Measurements from ENCODE around the gene KY. TPM values are rescaled to one million over a fixed set of nuclear protein-coding genes. Genes with fewer than 3 reads are reported as not detected.

Gene KY
- total and polyA plus RNA-seq, 2 of the 8 experiments (the other 6 are each of a cell fraction or from before 2014, with no cell fraction given): not detected

- DNase-seq (ENCODE audit: low read depth in 1 of 2, low spot score in 2 of 2) (no peak), FAIRE-seq (no peak)
- no peak overlapping the region for H3K14ac ChIP-seq (ENCODE audit: insufficient read length)
- no peaks in the 10 kb centered on the region for H4K20me1 ChIP-seq (replicated peaks in 1 of 2; ENCODE audit: control insufficient read depth in 1 of 2, insufficient read depth in 2 of 2, low read length in 2 of 2)
- H3K79me1 ChIP-seq (ENCODE audit: low read depth, low read length): no peaks in the 10 kb centered on the region
- ChIA-PET CTCF (ENCODE audit: partially characterized antibody) (interaction anchor here (0.8 to 5.8 kb wide), 5 partner anchors 12 to 95 kb away, joined by 3 to 29 read pairs (median 7); no protein-coding TSS in a partner anchor), POLR2A (ENCODE audit: partially characterized antibody) (no interaction called here)
- no peak overlapping the region for H2AK5ac ChIP-seq (ENCODE audit: low read depth, low read length)
- no peak overlapping the region for H3K4ac ChIP-seq (replicated peaks; ENCODE audit: insufficient read length, low read depth, low read length)
- no peak overlapping the region for H4K91ac ChIP-seq (replicated peaks; ENCODE audit: insufficient read length, low read length)
- H3K27me3 ChIP-seq (replicated peaks in 1 of 4; ENCODE audit: control insufficient read depth in 3 of 4, extremely low read depth in 1 of 4, insufficient read depth in 3 of 4, low read length in 3 of 4): peaks cover 4 to 17% (median 14%) of the 10 kb centered on the region in 4 experiments; a peak in 4 of 7 replicates
- H2BK15ac ChIP-seq (ENCODE audit: low read length): no peak overlapping the region
- no peak overlapping the region for H2BK20ac ChIP-seq (ENCODE audit: low read length)
- no peak overlapping the region for H3K23ac ChIP-seq (ENCODE audit: insufficient read length)
- H2BK5ac ChIP-seq (ENCODE audit: low read depth, low read length): no peak overlapping the region
- no peaks in the 10 kb centered on the region for H3K9me3 ChIP-seq (ENCODE audit: insufficient read depth in 2 of 2, low read depth in 1 of 2, low read length in 1 of 2)
- no peaks in the 10 kb centered on the region for H3K36me3 ChIP-seq (ENCODE audit: control insufficient read depth in 2 of 4, insufficient read depth in 4 of 4, low read length in 3 of 4)
- no peak overlapping the region for H2BK120ac ChIP-seq (replicated peaks; ENCODE audit: low read depth, low read length)
- no peak overlapping the region for H3K4me2 ChIP-seq (ENCODE audit: insufficient read depth in 1 of 2, low read depth in 2 of 2, low read length in 2 of 2)
- H3K56ac ChIP-seq (replicated peaks; ENCODE audit: insufficient read length, low read depth, low read length): no peak overlapping the region
- no peak overlapping the region for H4K5ac ChIP-seq (ENCODE audit: insufficient read length, low read depth, low read length)
- H3K4me3 ChIP-seq (ENCODE audit: extremely low read depth in 1 of 4, insufficient read depth in 2 of 4, low read depth in 3 of 4, low read length in 4 of 4): no peak overlapping the region
- no peak overlapping the region for H2BK12ac ChIP-seq (ENCODE audit: low read depth, low read length)
- 89% methylated on average over 4 of the region's 5 CpGs; no CpG with 5 or more reads in 1 of the 2 experiments for WGBS, 2 experiments (ENCODE audit: extremely low coverage in 1 of 2, insufficient coverage in 1 of 2, insufficient read length in 1 of 2, insufficient replicate concordance in 2 of 2, low coverage in 1 of 2, low lambda C conversion rate in 2 of 2, missing lambda C conversion rate in 1 of 2)
- TF ChIP-seq RXRA (IDR thresholded peaks at IDR 0.05; ENCODE audit: insufficient read depth, low read depth, low read length): no peak
- TF ChIP-seq POLR2AphosphoS5 (IDR thresholded peaks at IDR 0.05; ENCODE audit: low read depth, low read length): no peak
- TF ChIP-seq ATF3 (IDR thresholded peaks at IDR 0.05; ENCODE audit: insufficient read depth, low read depth, low read length): no peak
- TF ChIP-seq TAF7 (optimal IDR thresholded peaks at IDR 0.05; ENCODE audit: borderline replicate concordance, low read depth, low read length): no peak
- TF ChIP-seq SRF (IDR thresholded peaks at IDR 0.05; ENCODE audit: low read depth, low read length): no peak
- TF ChIP-seq MAFK (IDR thresholded peaks at IDR 0.05; ENCODE audit: low read depth, low read length): no peak
- TF ChIP-seq SP1 (IDR thresholded peaks at IDR 0.05; ENCODE audit: low read depth, low read length): no peak
- H2AFZ ChIP-seq (ENCODE audit: low read length): no peak overlapping the region
- no peaks in the 10 kb centered on the region for H3K79me2 ChIP-seq (ENCODE audit: control insufficient read depth in 1 of 2, insufficient read depth in 2 of 2, low read length in 2 of 2)
- no peaks in the 10 kb centered on the region; the same call in 1 of the 2 replicates for H3K23me2 ChIP-seq (ENCODE audit: low read depth, low read length)
- H3K4me1 ChIP-seq (replicated peaks in 1 of 4; ENCODE audit: control insufficient read depth in 3 of 4, insufficient read depth in 4 of 4, low read length in 3 of 4): peaks cover 0 to 5% (median 3%) of the 10 kb centered on the region in 4 experiments; a peak in 3 of 7 replicates
- H3K18ac ChIP-seq (ENCODE audit: extremely low read depth, low read length): no peak overlapping the region
- H3K27ac ChIP-seq (ENCODE audit: low read depth, low read length): no peak overlapping the region
- H3K9ac ChIP-seq (replicated peaks in 1 of 4; ENCODE audit: extremely low read depth in 1 of 4, low read depth in 3 of 4, low read length in 3 of 4): no peak overlapping the region
- no peak overlapping the region for H4K8ac ChIP-seq (ENCODE audit: extremely low read depth, insufficient read depth, low read length)
Observed at GRCh38 chr3:134660046-134660441, 9.2 kb upstream of the KY start.

Data from H1 (cell line).